ENCODE data around the gene CASD1.

Gene CASD1

GRCh38 chr7:94509264-94509886 is at the start of gene CASD1:
Gene CASD1, plus strand, starts transcription at chr7:94509809. Its CDS starts 276 bp downstream, at chr7:94510085.
- Histone ChIP-seq H3K36me3 (replicated peaks; ENCODE audit: insufficient read depth, low read length) (no peaks in the 10 kb centered on the region), H3K27me3 (replicated peaks; ENCODE audit: insufficient read depth, low read length) (no peaks in the 10 kb centered on the region), H3K4me1 (ENCODE audit: low read length) (peaks cover 11% of the 10 kb centered on the region), H3K9me2 (replicated peaks; ENCODE audit: insufficient read depth, low read length) (no peaks in the 10 kb centered on the region), H3K9me3 (replicated peaks; ENCODE audit: insufficient read depth, low read length) (no peaks in the 10 kb centered on the region), H3K27ac (ENCODE audit: low read length) (peak within 1 kb of the TSS; percentile 75; the same call in 1 of the 2 replicates), H3F3A (ENCODE audit: insufficient read depth, low read length) (no peaks in the 10 kb centered on the region), H3K9ac (ENCODE audit: low read length) (peak within 1 kb of the TSS; percentile 82), H4K20me1 (ENCODE audit: insufficient read depth, low read length) (no peaks in the 10 kb centered on the region), H3K4me2 (ENCODE audit: low read depth, low read length) (peak within 1 kb of the TSS; percentile 87), H3K79me2 (ENCODE audit: low read length) (peaks cover 42% of the 10 kb centered on the region), H2AFZ (ENCODE audit: low read length) (peak within 1 kb of the TSS; percentile 95), H3K4me3 (ENCODE audit: low read length) (peak within 1 kb of the TSS; percentile 90)
- DNase-seq = peak; percentile 75
- no peak for TF ChIP-seq EZH2 (optimal IDR thresholded peaks at IDR 0.05; ENCODE audit: low read depth, low read length)
- no peak for TF ChIP-seq EZH2phosphoT487 (IDR thresholded peaks at IDR 0.05; ENCODE audit: low read length)
- no peak for TF ChIP-seq CTCF (IDR thresholded peaks at IDR 0.05; ENCODE audit: low read length)

GRCh38 chr7:94466516-94466915 is 43.1 kb upstream of the CASD1 start:
- Histone ChIP-seq H3K9me3 (replicated peaks; ENCODE audit: insufficient read depth, low read length) (no peaks in the 10 kb centered on the region), H3K36me3 (replicated peaks; ENCODE audit: insufficient read depth, low read length) (no peaks in the 10 kb centered on the region), H2AFZ (ENCODE audit: low read length) (no peak overlapping the region), H3K4me3 (ENCODE audit: low read length) (no peak overlapping the region), H3K79me2 (ENCODE audit: low read length) (no peaks in the 10 kb centered on the region), H3K27me3 (replicated peaks; ENCODE audit: insufficient read depth, low read length) (no peaks in the 10 kb centered on the region), H3K9ac (ENCODE audit: low read length) (no peak overlapping the region), H3K4me2 (ENCODE audit: low read depth, low read length) (no peak overlapping the region), H3K4me1 (ENCODE audit: low read length) (no peaks in the 10 kb centered on the region), H3F3A (ENCODE audit: insufficient read depth, low read length) (no peaks in the 10 kb centered on the region), H3K27ac (ENCODE audit: low read length) (no peak overlapping the region), H3K9me2 (replicated peaks; ENCODE audit: insufficient read depth, low read length) (no peaks in the 10 kb centered on the region), H4K20me1 (ENCODE audit: insufficient read depth, low read length) (no peaks in the 10 kb centered on the region)
- no peak for DNase-seq
- TF ChIP-seq CTCF (IDR thresholded peaks at IDR 0.05; ENCODE audit: low read length) (no peak), EZH2phosphoT487 (IDR thresholded peaks at IDR 0.05; ENCODE audit: low read length) (no peak), EZH2 (optimal IDR thresholded peaks at IDR 0.05; ENCODE audit: low read depth, low read length) (no peak)

GRCh38 chr7:94471604-94472003 is 38.0 kb upstream of the CASD1 start:
- no peak overlapping the region for H3K4me2 ChIP-seq (ENCODE audit: low read depth, low read length)
- H3K4me1 ChIP-seq (ENCODE audit: low read length) = no peaks in the 10 kb centered on the region
- no peaks in the 10 kb centered on the region for H3F3A ChIP-seq (ENCODE audit: insufficient read depth, low read length)
- TF ChIP-seq EZH2phosphoT487 (IDR thresholded peaks at IDR 0.05; ENCODE audit: low read length) = no peak
- TF ChIP-seq CTCF (IDR thresholded peaks at IDR 0.05; ENCODE audit: low read length) = no peak
- no peak for TF ChIP-seq EZH2 (optimal IDR thresholded peaks at IDR 0.05; ENCODE audit: low read depth, low read length)
- no peak for DNase-seq
- H3K9me3 ChIP-seq (replicated peaks; ENCODE audit: insufficient read depth, low read length) = no peaks in the 10 kb centered on the region
- H3K27ac ChIP-seq (ENCODE audit: low read length) = no peak overlapping the region
- H3K9ac ChIP-seq (ENCODE audit: low read length) = no peak overlapping the region
- no peaks in the 10 kb centered on the region for H3K79me2 ChIP-seq (ENCODE audit: low read length)
- no peaks in the 10 kb centered on the region for H3K27me3 ChIP-seq (replicated peaks; ENCODE audit: insufficient read depth, low read length)
- no peak overlapping the region for H3K4me3 ChIP-seq (ENCODE audit: low read length)
- no peak overlapping the region for H2AFZ ChIP-seq (ENCODE audit: low read length)
- no peaks in the 10 kb centered on the region for H3K36me3 ChIP-seq (replicated peaks; ENCODE audit: insufficient read depth, low read length)
- H3K9me2 ChIP-seq (replicated peaks; ENCODE audit: insufficient read depth, low read length) = no peaks in the 10 kb centered on the region
- no peaks in the 10 kb centered on the region for H4K20me1 ChIP-seq (ENCODE audit: insufficient read depth, low read length)

Measured in MM.1S (cell line).